ENCODE measurements around the gene PF4V1.

The PF4V1 gene

DNA sequence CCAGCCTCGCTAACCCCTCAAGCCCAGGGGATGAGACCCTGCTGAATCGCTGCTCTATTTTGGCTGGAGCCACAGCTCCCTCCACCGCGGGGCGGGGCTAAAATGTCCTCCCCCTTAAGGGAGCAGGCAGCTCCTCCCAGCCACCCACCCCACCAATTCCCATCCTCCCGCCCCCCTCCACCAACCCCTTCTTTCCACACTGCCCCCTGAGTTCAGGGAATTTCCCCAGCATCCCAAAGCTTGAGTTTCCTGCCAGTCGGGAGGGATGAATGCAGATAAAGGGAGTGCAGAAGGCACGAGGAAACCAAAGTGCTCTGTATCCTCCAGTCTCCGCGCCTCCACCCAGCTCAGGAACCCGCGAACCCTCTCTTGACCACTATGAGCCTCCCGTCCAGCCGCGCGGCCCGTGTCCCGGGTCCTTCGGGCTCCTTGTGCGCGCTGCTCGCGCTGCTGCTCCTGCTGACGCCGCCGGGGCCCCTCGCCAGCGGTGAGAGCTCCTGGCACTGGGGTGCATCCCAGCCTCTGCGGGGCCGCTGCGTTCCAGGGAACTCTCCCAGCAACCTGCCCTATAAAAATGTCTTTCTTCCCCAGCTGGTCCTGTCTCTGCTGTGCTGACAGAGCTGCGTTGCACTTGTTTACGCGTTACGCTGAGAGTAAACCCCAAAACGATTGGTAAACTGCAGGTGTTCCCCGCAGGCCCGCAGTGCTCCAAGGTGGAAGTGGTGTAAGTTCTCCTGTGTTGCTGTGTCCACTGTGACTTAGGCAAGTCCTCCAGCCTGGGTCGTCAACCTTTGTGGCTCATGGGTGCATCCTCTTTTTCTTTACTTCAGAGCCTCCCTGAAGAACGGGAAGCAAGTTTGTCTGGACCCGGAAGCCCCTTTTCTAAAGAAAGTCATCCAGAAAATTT is 16.5 kb upstream of the PF4V1 start, which contains the start of gene CXCL6:
CXCL6 (plus strand) TSS at position 306 of the 907 bp plus-strand sequence; CDS start at position 379, 73 bp downstream.
- peaks cover 29% of the 10 kb centered on the region for H3K27me3 Mint-ChIP-seq (ENCODE audit: low read depth)
- no peaks in the 10 kb centered on the region for H3K9me3 Mint-ChIP-seq
- H3K36me3 Mint-ChIP-seq (ENCODE audit: low read depth), result no peaks in the 10 kb centered on the region
- no peak within 1 kb of the TSS for H3K4me3 Mint-ChIP-seq
- no peak within 1 kb of the TSS for H3K27ac Mint-ChIP-seq
- no peaks in the 10 kb centered on the region for H3K4me1 Mint-ChIP-seq (ENCODE audit: low read depth)

- peaks cover 29% of the 10 kb centered on the region for H3K27me3 Mint-ChIP-seq (ENCODE audit: low read depth)
- H3K4me1 Mint-ChIP-seq (ENCODE audit: low read depth), result no peaks in the 10 kb centered on the region
- H3K36me3 Mint-ChIP-seq (ENCODE audit: low read depth), result no peaks in the 10 kb centered on the region
- H3K27ac Mint-ChIP-seq, result no peak overlapping the region
- no peak overlapping the region for H3K4me3 Mint-ChIP-seq
- no peaks in the 10 kb centered on the region for H3K9me3 Mint-ChIP-seq
Measured at GRCh38 chr4:73839071-73839470, 14.0 kb upstream of the PF4V1 start.

GRCh38 chr4:73839715-73840114 is 13.4 kb upstream of the PF4V1 start:
- no peaks in the 10 kb centered on the region for H3K36me3 Mint-ChIP-seq (ENCODE audit: low read depth)
- peaks cover 34% of the 10 kb centered on the region for H3K27me3 Mint-ChIP-seq (ENCODE audit: low read depth)
- H3K9me3 Mint-ChIP-seq, result no peaks in the 10 kb centered on the region
- no peaks in the 10 kb centered on the region for H3K4me1 Mint-ChIP-seq (ENCODE audit: low read depth)
- no peak overlapping the region for H3K27ac Mint-ChIP-seq
- H3K4me3 Mint-ChIP-seq, result no peak overlapping the region

DNA sequence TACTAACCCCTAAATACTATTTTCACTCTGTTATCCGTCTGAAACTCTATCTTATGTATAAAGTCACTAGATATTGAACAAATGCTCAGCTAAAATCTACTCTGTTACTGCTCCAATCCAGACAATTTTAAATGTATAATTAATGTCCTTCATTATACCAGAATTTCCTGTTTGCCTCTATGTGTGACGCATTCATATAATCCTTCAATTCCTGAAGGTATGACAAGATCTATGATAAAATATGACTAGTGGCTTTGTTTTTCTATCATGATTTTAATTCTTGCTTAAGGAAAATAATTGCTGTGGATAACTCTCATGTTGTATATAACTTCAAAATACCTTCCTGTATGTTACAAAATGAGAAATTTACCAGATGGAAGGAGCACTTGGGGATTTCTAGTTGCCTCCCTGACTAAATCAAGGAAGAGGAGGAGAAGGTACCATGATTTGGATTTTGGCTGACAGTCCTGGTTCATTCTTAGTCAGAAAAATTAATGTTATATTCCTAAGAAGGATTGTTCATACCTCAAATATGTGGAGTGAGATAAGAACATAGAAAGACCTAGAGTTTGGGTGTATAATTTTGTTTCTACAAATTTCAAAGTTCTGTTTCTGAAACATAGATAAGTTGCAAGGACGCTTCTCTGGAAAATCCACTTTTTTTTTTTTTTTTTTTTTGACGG is 11.7 kb upstream of the PF4V1 start:
- no peaks in the 10 kb centered on the region for H3K9me3 Mint-ChIP-seq
- peaks cover 31% of the 10 kb centered on the region for H3K27me3 Mint-ChIP-seq (ENCODE audit: low read depth)
- H3K4me1 Mint-ChIP-seq (ENCODE audit: low read depth), result no peaks in the 10 kb centered on the region
- no peak overlapping the region for H3K27ac Mint-ChIP-seq
- H3K4me3 Mint-ChIP-seq, result no peak overlapping the region
- H3K36me3 Mint-ChIP-seq (ENCODE audit: low read depth), result no peaks in the 10 kb centered on the region

GRCh38 chr4:73842696-73843095 is 10.4 kb upstream of the PF4V1 start:
- no peak overlapping the region for H3K27ac Mint-ChIP-seq
- H3K4me3 Mint-ChIP-seq, result no peak overlapping the region
- peaks cover 19% of the 10 kb centered on the region for H3K27me3 Mint-ChIP-seq (ENCODE audit: low read depth)
- H3K9me3 Mint-ChIP-seq, result no peaks in the 10 kb centered on the region
- no peaks in the 10 kb centered on the region for H3K4me1 Mint-ChIP-seq (ENCODE audit: low read depth)
- H3K36me3 Mint-ChIP-seq (ENCODE audit: low read depth), result no peaks in the 10 kb centered on the region

- H3K9me3 Mint-ChIP-seq, result no peaks in the 10 kb centered on the region
Measured at GRCh38 chr4:73843369-73843768, 9.7 kb upstream of the PF4V1 start.

GRCh38 chr4:73844345-73844744 is 8.8 kb upstream of the PF4V1 start:
- Mint-ChIP-seq H3K36me3 (ENCODE audit: low read depth) (no peaks in the 10 kb centered on the region), H3K9me3 (no peaks in the 10 kb centered on the region), H3K4me3 (no peak overlapping the region), H3K27me3 (ENCODE audit: low read depth) (peaks cover 9% of the 10 kb centered on the region), H3K27ac (no peak overlapping the region), H3K4me1 (ENCODE audit: low read depth) (no peaks in the 10 kb centered on the region)

More at GRCh38 chr4:73843369-73843768, 9.7 kb upstream of the PF4V1 start:
- H3K27ac Mint-ChIP-seq, result no peak overlapping the region
- H3K36me3 Mint-ChIP-seq (ENCODE audit: low read depth), result no peaks in the 10 kb centered on the region
- peaks cover 19% of the 10 kb centered on the region for H3K27me3 Mint-ChIP-seq (ENCODE audit: low read depth)
- no peaks in the 10 kb centered on the region for H3K4me1 Mint-ChIP-seq (ENCODE audit: low read depth)
- H3K4me3 Mint-ChIP-seq, result no peak overlapping the region

GRCh38 chr4:73844806-73845205 is 8.3 kb upstream of the PF4V1 start:
- H3K9me3 Mint-ChIP-seq, result no peaks in the 10 kb centered on the region
- no peak overlapping the region for H3K4me3 Mint-ChIP-seq
- H3K27me3 Mint-ChIP-seq (ENCODE audit: low read depth), result peaks cover 5% of the 10 kb centered on the region
- no peaks in the 10 kb centered on the region for H3K4me1 Mint-ChIP-seq (ENCODE audit: low read depth)
- H3K36me3 Mint-ChIP-seq (ENCODE audit: low read depth), result no peaks in the 10 kb centered on the region
- no peak overlapping the region for H3K27ac Mint-ChIP-seq

- Mint-ChIP-seq H3K9me3 (no peaks in the 10 kb centered on the region), H3K27ac (no peak overlapping the region), H3K36me3 (ENCODE audit: low read depth) (no peaks in the 10 kb centered on the region), H3K27me3 (ENCODE audit: low read depth) (peaks cover 10% of the 10 kb centered on the region), H3K4me1 (ENCODE audit: low read depth) (no peaks in the 10 kb centered on the region), H3K4me3 (no peak overlapping the region)
Measured at GRCh38 chr4:73847526-73848182, 5.4 kb upstream of the PF4V1 start.

DNA sequence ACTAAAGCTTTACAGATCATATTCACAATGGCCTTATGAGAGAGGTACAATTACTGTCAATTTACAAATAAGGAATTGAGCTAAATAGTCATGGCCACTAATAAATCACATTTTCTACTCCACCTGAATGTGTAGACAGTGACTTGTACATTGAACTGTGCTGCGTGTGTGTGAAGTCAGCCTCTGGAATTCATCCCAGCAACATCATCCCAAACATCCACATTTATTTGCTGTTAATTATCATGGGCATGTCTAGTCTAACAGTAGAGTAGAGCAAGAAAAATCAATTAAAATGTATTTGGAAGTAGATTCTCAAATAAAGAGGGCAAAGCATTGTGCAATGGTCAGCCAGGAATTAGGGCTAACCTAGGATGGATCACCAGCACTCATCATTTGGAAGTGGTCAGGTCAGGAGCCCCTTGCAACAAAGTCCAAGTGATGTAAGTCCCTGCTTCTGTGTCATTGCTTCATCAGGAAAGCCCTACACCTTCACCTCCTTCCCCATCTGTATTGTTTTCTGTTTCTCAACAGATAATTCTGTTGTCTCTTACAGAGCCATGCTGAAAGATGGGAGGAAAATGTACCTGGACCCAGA is 4.8 kb upstream of the PF4V1 start:
- H3K9me3 Mint-ChIP-seq, result no peaks in the 10 kb centered on the region
- H3K27me3 Mint-ChIP-seq (ENCODE audit: low read depth), result peaks cover 11% of the 10 kb centered on the region
- no peak overlapping the region for H3K27ac Mint-ChIP-seq
- no peak overlapping the region for H3K4me3 Mint-ChIP-seq
- no peaks in the 10 kb centered on the region for H3K36me3 Mint-ChIP-seq (ENCODE audit: low read depth)
- H3K4me1 Mint-ChIP-seq (ENCODE audit: low read depth), result no peaks in the 10 kb centered on the region

- Mint-ChIP-seq H3K4me3 (no peak overlapping the region), H3K27me3 (ENCODE audit: low read depth) (peaks cover 6% of the 10 kb centered on the region), H3K36me3 (ENCODE audit: low read depth) (no peaks in the 10 kb centered on the region), H3K27ac (no peak overlapping the region), H3K4me1 (ENCODE audit: low read depth) (no peaks in the 10 kb centered on the region), H3K9me3 (no peaks in the 10 kb centered on the region)
Measured at GRCh38 chr4:73850261-73850970, 2.7 kb upstream of the PF4V1 start.

DNA sequence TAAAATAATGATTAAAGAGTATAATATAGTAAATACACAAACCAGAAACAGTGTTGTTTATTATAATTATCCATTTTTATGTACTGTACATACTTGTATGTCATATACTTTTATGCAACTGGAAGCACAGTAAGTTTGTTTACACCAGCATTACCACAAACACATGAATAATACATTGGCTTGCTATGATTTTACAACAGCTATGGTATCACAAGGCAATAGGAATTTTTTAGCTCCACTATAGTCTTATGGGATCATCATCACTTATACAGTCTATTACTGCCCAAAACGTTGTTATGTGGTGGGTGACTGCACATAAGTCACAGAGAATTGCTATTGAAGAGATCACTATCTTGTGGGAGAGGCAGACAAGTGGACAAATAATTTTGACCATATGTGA is 1.8 kb upstream of the PF4V1 start:
- H3K27ac Mint-ChIP-seq, result no peak overlapping the region
- H3K4me3 Mint-ChIP-seq, result no peak overlapping the region
- peaks cover 6% of the 10 kb centered on the region for H3K27me3 Mint-ChIP-seq (ENCODE audit: low read depth)
- H3K9me3 Mint-ChIP-seq, result no peaks in the 10 kb centered on the region
- no peaks in the 10 kb centered on the region for H3K36me3 Mint-ChIP-seq (ENCODE audit: low read depth)
- no peaks in the 10 kb centered on the region for H3K4me1 Mint-ChIP-seq (ENCODE audit: low read depth)

- H3K36me3 Mint-ChIP-seq (ENCODE audit: low read depth), result no peaks in the 10 kb centered on the region
- H3K9me3 Mint-ChIP-seq, result no peaks in the 10 kb centered on the region
- H3K27me3 Mint-ChIP-seq (ENCODE audit: low read depth), result peaks cover 6% of the 10 kb centered on the region
- H3K4me1 Mint-ChIP-seq (ENCODE audit: low read depth), result no peaks in the 10 kb centered on the region
- no peak overlapping the region for H3K4me3 Mint-ChIP-seq
- no peak overlapping the region for H3K27ac Mint-ChIP-seq
Measured at GRCh38 chr4:73852771-73853170, 325 bp upstream of the PF4V1 start.
